GM21367 (cell line): Measurements from ENCODE around the gene TPST2.
A peak's percentile ranks its signal among the peaks of the same experiment; 100 is the strongest.
"Not testable (repeated sequence)": the region's sequence is repeated elsewhere in the genome, so short reads cannot be mapped to it uniquely, and the experiment has no call there.

Experiments
- ATAC-seq: cut with Tn5 transposase; IDR thresholded peaks from one replicate; pipeline ENCODE4 v1.9.1; 2021; ENCODE audit not compliant: unreplicated experiment

Gene TPST2

DNA sequence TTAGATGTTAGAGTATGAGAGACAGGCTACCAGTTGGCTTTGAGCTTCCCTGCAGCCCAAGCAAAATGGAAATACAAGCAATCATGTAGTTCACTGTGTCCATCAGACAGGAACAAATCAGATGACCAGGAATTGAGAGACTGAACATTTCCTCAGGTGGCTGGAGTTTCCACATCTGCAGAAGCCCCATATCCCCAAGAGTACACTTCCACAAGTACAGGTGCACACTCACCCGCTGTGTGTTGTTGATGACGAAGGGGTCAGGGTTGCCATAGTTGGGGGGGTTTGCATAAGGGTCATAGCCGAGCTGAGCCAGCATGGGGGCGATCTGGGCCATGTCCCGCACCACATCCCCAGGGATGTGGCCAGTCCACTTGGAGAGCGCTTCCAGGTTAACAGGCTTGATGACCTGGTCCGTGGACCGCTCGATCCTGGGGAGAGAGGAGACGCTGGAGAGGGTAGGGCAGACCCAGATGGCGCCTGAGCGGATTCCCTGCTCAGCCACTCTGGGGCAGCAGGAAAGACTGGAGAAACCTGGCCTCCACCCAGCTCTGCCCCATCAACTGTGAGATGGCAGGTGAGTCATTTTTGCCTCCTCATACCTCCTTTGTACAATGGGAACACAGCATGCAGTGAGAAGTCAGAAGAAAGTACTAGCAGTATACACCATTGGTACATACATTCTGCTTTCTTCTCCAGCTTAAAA, 53.7 kb downstream of the TPST2 start:
- no peak for ATAC-seq

DNA sequence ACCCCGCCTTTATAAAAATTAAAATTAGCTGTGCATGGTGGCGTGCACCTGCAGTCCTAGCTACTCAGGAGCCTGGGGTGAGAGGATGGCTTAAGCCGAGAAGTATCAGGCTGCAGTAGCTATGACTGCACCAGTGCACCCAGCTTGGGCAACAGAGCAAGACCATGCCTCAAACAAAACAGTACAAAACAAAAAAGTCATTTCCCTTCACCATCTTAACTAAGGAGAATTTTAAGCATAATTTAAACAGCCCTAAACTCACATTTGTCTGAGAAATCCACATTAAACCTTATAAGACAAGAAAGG, 54.4 kb downstream of the TPST2 start:
- no peak for ATAC-seq

- ATAC-seq = no peak
Measured at GRCh38 chr22:26534874-26535602, 54.9 kb downstream of the TPST2 start.

DNA sequence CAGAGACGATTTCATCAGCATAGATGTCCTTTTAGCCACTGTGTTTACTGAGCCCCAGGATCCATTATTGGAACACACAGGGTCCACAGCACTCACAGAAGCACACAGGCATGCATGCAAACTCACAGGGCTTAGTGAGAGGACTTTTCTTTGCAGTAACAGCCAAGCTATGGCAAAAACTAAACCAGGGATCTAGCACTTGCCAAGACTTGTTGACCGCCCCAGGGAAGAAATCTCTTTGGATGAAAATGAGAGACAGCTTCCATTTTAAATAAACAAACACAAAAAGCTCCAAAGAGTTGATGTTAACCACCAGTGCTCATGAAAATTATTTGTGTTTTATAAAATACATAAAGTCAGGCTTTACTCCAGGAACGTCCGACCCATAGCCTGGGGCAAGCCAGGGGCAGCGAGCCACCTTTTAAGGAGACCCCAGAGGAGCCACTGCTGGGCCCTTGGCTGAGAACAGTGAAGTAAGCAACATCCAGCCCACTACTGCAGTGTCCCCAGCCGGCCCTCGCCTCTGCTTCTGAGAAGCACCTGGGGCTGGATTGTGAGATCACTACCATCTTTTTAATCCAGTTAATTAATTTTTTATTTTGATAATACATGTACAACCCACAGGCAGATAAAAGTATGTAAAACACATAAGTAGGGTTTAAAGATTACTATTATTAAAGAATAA, 55.6 kb downstream of the TPST2 start:
- ATAC-seq = no peak

- ATAC-seq = no peak
Measured at GRCh38 chr22:26529345-26529744, 60.6 kb downstream of the TPST2 start.

- ATAC-seq = not testable (repeated sequence)
Measured at GRCh38 chr22:26528518-26528917, 61.4 kb downstream of the TPST2 start.

- ATAC-seq = no peak
Measured at GRCh38 chr22:26527574-26528465, 62.1 kb downstream of the TPST2 start.

- no peak for ATAC-seq
Measured at GRCh38 chr22:26527167-26527566, 62.8 kb downstream of the TPST2 start.

- no peak for ATAC-seq
Measured at GRCh38 chr22:26525946-26526564, 63.9 kb downstream of the TPST2 start.

DNA sequence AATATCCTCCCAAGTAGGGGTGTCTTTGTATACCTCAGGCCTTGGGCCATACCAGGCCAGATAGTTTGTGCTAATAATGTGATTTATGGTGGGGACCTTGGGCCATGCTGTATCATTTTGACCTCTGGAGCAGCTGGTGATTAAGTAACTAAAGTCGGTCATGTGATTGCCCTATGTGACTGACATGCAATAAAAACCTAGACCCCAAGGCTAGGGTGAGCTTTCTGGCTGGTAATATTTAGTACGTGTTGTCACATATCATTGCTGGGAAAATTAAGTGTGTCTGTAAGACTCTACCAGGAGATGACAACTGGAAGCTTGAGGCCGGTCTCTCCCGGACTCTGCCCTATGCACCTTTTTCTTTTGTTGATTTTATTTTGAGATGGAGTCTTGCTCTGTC, 65.1 kb downstream of the TPST2 start:
- no peak for ATAC-seq

GRCh38 chr22:26522592-26522991, 67.3 kb downstream of the TPST2 start:
- no peak for ATAC-seq

GRCh38 chr22:26522012-26522411, 67.9 kb downstream of the TPST2 start:
- ATAC-seq = no peak

- ATAC-seq = no peak
Measured at GRCh38 chr22:26517429-26517828, 72.5 kb downstream of the TPST2 start.

DNA sequence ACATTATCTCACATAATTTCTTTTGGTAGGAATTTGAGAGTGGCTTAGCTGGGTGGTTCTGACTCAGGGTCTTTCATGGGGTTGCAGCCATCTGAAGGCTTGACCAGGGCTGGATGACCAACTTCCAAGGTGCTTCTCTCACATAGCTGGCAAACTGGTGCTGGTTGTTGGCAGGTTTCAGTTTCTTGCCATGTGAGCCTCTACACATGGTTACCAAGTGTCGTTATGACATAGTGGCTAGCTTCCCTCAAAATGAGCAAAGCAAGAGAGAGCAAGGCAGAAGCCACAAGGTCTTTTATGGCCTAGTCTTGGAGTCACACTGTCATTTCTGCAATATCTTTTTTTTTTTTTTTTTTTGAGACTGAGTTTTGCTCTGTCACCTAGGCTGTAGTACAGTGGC, 73.4 kb downstream of the TPST2 start:
- ATAC-seq = no peak

DNA sequence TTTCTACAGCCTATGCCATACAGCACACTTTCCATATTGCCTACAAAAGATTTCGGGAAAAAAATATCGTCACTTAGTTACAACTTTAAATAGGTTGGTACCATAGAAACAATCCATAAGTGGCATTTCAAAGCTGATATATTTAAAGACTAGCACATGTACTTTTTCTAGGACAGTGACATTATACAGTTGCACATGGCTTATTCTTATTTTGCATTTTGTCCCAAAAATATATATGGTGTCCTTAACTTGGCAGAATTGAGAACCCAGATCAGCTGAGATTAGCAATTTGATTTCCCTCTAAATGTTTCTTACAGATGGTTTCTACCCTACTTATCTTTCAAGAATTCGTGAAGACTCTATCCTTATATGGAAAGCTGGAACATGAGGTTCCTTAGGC, 74.0 kb downstream of the TPST2 start:
- no peak for ATAC-seq

GRCh38 chr22:26514419-26515161, 75.3 kb downstream of the TPST2 start:
- ATAC-seq = no peak

DNA sequence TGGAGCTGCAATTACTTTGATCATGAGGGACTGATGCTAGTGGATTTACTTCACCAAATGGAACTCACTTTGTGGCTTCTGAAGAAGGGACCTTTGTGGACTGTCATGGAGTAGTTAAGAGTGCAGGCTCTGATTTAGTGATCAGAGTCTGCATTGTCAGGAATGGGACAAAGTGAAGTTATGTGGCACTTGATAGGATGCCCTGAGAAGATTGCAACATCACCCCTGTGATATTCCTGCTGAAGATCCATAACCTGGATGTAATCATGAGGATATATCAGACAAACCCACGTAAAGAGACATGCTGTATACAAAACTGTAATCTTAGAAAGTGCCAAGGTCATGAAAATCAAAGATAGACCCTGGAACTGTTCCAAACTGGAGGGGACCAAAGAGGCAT, 76.1 kb downstream of the TPST2 start:
- ATAC-seq = no peak

DNA sequence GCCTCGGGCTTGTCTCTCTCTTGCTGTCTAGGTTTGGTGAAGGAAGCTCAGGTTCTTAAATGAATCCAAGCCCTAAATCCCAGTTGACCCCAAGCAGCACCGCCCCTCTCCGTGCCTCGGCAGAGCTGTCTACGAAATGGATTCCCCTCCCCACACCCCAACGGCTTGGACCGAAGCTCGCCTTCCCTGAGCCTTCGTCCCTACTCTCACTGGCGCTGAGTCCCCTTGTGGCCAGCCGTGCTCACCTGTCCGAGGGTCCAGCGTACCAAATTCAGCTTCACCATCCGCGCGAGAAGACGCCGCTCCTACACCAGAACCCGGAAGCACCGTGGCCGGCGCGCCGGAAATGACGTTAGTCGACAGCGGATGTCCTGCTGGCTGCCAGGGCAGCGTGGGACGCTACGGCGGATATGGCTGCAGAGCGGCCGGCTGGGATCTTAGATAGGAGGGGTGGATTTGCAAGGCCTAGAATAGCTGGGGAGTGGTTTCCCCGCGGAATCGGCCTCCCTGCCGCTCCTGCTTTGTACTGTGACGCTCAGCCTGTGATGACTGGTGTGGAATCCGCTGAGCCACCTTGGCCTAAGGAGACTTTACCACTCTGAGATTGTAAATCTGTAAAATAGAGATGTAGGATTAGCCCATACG, 77.7 kb downstream of the TPST2 start, which contains the start of gene TFIP11:
TFIP11 (minus strand) TSS at position 325 of the 645 bp plus-strand sequence. CDS start 2,201 bp downstream, outside the sequence.
- ATAC-seq = peak; percentile 79

- ATAC-seq = no peak
Measured at GRCh38 chr22:26508148-26508547, 81.8 kb downstream of the TPST2 start.
